ENCODE results near the gene CBFB.
A peak's percentile ranks its signal among the peaks of the same experiment; 100 is the strongest.
"Not testable (repeated sequence)": the region's sequence is repeated elsewhere in the genome, so short reads cannot be mapped to it uniquely, and the experiment has no call there.

The CBFB gene

DNA sequence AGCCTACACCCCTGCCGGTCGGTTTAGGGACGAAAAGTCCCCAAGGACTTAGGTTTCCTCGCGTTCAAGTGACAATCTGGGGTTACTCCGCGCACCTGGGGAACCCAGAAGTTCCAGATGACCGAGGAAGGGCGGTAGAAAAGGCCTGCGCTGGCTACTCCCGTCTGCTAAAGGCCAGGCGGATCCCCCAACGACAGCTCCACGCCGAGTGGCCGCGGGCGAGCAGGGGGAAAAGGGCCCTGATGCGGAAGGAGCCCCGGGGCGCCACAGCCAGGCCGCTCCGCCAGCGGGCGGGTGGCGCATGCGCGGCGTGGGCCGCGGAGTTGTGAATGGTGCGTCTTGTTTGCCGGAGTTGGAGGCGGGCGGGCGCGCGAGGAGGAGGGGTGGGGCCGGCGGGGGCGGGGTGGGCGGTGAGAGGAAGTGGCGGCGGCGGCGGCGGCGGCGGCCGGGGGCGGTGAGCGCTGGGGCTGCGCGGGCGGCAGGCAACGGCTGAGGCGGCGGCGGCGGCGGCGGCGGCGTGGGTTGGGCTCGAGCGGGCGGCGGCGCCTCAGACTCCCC is at the start of gene CBFB:
Gene CBFB (plus strand): TSS at position 454 of the 558 bp plus-strand sequence. CDS start 259 bp downstream, outside the sequence.
- in situ Hi-C loops (cut with MboI; ENCODE audit: low pct_unique_long_range_greater_than_20kb, low sequenced_read_pairs), result no loop called here
- DNase-seq, result peak; percentile 96

DNA sequence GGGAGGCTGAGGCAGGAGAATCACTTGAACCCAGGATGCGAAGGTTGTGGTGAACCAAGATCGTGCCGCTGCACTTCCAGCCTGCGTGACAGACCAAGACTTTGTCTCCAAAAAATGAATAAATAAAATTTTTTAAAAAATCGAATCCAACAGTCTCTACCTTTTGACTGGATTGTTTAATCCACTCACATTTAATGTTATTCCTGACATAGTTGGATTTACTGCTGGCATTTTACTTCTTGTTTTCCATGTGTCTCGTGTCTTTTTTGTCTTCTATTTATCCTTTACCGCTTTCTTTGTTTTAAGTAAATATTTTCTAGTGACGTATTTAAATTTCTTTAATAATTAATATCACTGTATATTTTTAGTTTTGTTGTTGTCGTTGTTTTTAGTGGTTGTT is 45.9 kb upstream of the CBFB start:
- DNase-seq, result no peak
- in situ Hi-C loops (cut with MboI; ENCODE audit: low pct_unique_long_range_greater_than_20kb, low sequenced_read_pairs), result no loop called here

DNA sequence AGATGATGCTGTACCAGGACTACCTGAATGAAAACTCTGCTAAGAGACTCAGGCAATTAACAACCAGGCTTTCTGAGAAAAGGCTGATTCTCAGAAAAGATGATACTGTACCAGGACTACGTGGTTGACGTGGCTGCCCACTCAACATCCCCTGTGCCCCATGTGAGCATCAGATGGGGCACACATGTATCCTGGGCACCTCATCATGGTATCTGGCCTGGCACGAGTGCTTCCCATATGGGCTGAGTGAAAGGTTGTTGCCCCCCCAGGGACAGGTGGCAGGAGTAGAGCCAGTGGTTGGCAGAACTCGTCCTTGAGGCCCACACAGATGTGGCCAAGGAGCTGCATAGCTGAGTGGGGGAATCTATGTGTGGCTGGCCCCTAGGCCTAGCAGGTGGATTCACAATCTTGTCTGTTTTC is 44.0 kb upstream of the CBFB start:
- in situ Hi-C loops (cut with MboI; ENCODE audit: low pct_unique_long_range_greater_than_20kb, low sequenced_read_pairs), result no loop called here
- no peak for DNase-seq

DNA sequence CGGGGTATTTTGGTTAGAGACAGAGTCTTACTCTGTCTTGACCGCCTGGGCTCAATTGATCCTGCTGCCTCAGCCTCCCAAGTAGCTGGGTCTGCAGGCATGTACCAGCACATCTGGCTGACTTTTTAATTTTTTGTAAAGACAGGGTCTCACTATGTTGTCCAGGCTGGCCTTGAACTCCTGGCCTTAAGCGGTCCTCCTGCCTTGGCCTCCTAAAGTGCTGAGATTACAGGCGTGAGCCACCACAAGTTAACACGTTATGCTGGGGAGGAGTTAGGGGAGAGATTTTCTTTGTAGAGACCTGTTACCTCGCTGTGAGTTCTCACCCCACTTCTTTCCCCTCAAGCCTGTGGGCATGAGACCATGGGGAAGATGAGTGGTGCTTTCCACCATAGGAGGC is 42.4 kb upstream of the CBFB start:
- DNase-seq, result no peak
- in situ Hi-C loops (cut with MboI; ENCODE audit: low pct_unique_long_range_greater_than_20kb, low sequenced_read_pairs), result no loop called here

DNA sequence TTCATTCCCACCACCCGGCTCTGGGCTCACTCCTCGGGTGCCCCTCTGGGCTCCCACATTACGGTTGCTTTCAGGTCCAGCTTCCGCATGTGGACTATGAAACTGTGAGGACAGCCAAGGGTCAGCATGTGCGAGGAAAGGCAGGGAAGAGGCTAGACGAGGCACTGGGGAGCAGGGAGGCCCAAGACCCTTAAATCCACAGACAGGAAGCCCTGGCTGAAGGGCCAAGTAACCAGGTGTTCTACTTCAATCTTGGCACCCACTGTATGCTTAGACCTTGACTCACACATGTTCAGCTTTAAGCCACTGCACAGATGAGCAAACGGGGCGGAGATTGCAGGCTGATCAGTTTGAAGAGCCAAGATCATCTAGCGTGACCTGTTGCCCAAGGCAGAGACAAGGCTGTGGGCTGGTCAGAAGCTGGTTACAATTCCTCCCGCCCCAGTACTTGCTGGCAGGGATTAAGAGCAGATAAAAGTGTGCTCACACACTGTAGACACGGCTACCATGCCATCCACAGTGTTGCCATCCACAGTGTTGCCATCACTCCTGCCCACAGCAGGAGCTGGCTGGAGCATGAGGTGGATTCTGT is 40.7 kb upstream of the CBFB start, which contains the start of gene CES4A:
Gene CES4A (plus strand): TSS at position 393 of the 592 bp plus-strand sequence. CDS start 184 bp downstream, at position 577.
- in situ Hi-C loops (cut with MboI; ENCODE audit: low pct_unique_long_range_greater_than_20kb, low sequenced_read_pairs), result no loop called here
- DNase-seq, result no peak

DNA sequence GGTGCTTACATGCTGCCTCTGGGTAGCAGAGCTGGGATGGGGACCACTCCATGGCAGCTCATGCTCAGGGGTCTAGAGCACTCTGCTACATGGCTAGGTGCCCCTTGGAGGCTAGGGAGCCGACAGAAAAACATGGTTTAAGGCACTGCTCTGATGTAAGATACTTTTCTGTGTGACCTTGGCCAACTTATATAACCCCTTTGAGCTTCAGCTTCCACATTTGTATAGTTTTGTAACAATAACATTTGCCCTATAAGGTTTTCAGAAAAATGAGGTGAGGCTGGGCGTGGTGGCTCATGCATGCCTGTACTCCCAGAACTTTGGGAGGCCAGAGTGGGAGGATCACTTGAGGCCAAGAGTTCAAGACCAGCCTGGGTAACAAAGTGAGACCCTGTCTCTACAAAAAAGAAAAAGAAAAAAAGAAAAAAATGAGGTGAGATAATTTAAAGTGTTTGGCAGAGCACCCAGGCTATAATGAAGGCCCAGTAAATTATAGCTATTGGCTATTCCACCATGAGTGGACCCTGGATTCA is 37.3 kb upstream of the CBFB start:
- in situ Hi-C loops (cut with MboI; ENCODE audit: low pct_unique_long_range_greater_than_20kb, low sequenced_read_pairs), result no loop called here
- no peak for DNase-seq

DNA sequence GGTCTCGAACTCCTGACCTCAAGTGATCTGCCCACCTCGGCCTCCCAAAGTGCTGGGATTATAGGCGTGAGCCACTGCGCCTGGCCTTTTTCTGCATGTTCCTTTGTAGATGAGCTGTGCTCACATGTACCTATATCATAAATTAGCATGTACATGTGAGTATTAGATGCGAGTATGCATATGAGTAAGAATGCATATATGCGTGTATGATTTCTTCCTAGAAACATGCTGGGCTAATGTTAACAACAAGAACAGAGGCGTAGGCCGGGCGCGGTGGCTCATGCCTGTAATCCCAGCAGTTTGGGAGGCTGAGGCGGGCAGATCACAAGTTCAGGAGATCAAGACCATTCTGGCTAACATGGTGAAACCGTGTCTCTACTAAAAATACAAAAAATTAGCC is 35.4 kb upstream of the CBFB start:
- in situ Hi-C loops (cut with MboI; ENCODE audit: low pct_unique_long_range_greater_than_20kb, low sequenced_read_pairs); DNase-seq: not testable (repeated sequence)

- in situ Hi-C loops (cut with MboI; ENCODE audit: low pct_unique_long_range_greater_than_20kb, low sequenced_read_pairs), result no loop called here
- DNase-seq, result no peak
Observed at GRCh38 chr16:66996324-66996982, 32.5 kb upstream of the CBFB start.

DNA sequence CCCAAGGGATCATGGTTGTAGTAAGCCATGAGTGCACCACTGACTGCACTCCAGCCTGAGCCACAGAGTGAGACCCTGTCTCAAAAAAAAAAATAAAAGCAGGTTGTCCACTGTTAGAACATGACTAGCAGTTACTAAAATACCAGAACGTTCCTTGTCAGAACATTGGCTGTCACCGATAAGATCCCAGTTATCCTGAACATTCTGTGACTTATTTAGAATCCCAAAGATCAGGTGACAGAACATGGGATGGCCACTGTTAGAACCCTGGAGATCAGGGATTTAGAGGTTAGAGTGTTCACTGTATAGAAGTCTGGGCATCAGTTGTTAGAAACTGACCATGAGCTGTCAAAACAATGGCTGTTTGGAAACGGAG is 32.0 kb upstream of the CBFB start:
- in situ Hi-C loops (cut with MboI; ENCODE audit: low pct_unique_long_range_greater_than_20kb, low sequenced_read_pairs), result no loop called here
- DNase-seq, result no peak

GRCh38 chr16:67000384-67001351 is 28.3 kb upstream of the CBFB start:
- no peak for DNase-seq
- in situ Hi-C loops (cut with MboI; ENCODE audit: low pct_unique_long_range_greater_than_20kb, low sequenced_read_pairs), result no loop called here

DNA sequence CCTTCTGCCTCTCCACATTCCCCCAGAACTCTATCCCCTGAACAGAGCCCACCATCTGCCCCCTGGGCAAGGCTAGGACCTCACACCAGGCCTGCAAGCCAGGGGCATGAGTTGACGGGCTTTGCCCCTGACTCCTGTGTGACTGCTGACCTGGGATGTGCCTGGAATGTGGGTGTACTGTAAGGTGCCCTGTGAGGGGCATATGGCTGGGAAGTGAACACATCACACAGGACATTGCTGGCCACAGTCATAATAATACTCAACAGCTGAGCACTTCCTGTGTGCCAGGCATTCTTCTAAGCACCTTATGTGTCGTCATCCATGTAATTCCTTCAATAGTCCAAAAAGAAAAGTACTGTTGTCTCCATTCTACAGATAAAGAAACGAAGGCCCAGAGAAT is 27.2 kb upstream of the CBFB start:
- in situ Hi-C loops (cut with MboI; ENCODE audit: low pct_unique_long_range_greater_than_20kb, low sequenced_read_pairs), result no loop called here
- DNase-seq, result no peak

GRCh38 chr16:67006930-67007658 is 21.9 kb upstream of the CBFB start:
- in situ Hi-C loops (cut with MboI; ENCODE audit: low pct_unique_long_range_greater_than_20kb, low sequenced_read_pairs), result no loop called here
- DNase-seq, result no peak

GRCh38 chr16:67009158-67009557 is 19.8 kb upstream of the CBFB start:
- in situ Hi-C loops (cut with MboI; ENCODE audit: low pct_unique_long_range_greater_than_20kb, low sequenced_read_pairs), result no loop called here

DNA sequence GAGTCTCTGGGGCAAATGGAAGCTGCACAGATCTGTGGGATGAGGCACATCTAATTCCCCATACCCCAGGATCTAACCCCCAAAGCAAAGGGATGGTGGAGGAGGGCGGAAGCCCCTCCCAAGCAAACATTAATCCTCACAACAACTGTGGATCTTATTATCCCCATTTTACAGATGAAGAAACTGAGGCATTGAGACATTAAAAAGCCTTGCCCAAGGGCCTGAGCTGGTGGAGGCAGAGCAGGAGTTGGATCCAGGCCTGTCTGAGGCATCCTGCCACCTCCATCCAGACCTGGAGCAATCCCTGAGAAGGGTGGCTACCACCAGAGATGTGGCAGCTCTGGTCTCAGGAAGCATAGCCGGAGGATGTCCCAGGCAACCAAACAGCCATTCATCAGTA is 17.7 kb upstream of the CBFB start:
- no peak for DNase-seq
- in situ Hi-C loops (cut with MboI; ENCODE audit: low pct_unique_long_range_greater_than_20kb, low sequenced_read_pairs), result no loop called here

More at GRCh38 chr16:67009158-67009557, 19.8 kb upstream of the CBFB start:
- no peak for DNase-seq

- in situ Hi-C loops (cut with MboI; ENCODE audit: low pct_unique_long_range_greater_than_20kb, low sequenced_read_pairs), result no loop called here
Observed at GRCh38 chr16:67013233-67013822, 15.6 kb upstream of the CBFB start.

GRCh38 chr16:67013823-67014633 is 14.9 kb upstream of the CBFB start:
- in situ Hi-C loops (cut with MboI; ENCODE audit: low pct_unique_long_range_greater_than_20kb, low sequenced_read_pairs), result no loop called here
- peak; percentile 71 for DNase-seq

More at GRCh38 chr16:67013233-67013822, 15.6 kb upstream of the CBFB start:
- no peak for DNase-seq

GRCh38 chr16:67014634-67015312 is 14.2 kb upstream of the CBFB start:
- no peak for DNase-seq
- in situ Hi-C loops (cut with MboI; ENCODE audit: low pct_unique_long_range_greater_than_20kb, low sequenced_read_pairs), result no loop called here

Measured in KBM-7 (cell line).